Lung (tissue), 12 donors: ENCODE results near the gene TAF4. TPM values are rescaled to one million over a fixed set of nuclear protein-coding genes. Genes with fewer than 3 reads are reported as not detected.

Experiments
- ATAC-seq: fragments of 200-7000 bp; cut with Tn5 transposase; one replicate; pipeline ENCODE4 v1.9.1; 2020; ENCODE audit warnings: moderate number of reproducible peaks; ENCODE audit not compliant: insufficient read depth, low FRiP score
- DNase-seq, 3 donors: peaks; one replicate each; pipeline ENCODE4 v3.0.0-alpha.2; 2013 to 2017
- H3K27ac ChIP-seq, 2 donors: one replicate each; pipeline ENCODE4 v1.5.1; 2013; ENCODE audit warnings: mild to moderate bottlenecking in 2 of 2, moderate library complexity in 2 of 2, control low read depth in 1 of 2, inconsistent platforms in 1 of 2, low read depth in 1 of 2, low read length in 1 of 2
- H3K27me3 ChIP-seq, 3 donors: one replicate each; pipeline ENCODE4 v1.5.1; 2013; ENCODE audit warnings: low read length in 2 of 3; ENCODE audit not compliant: control insufficient read depth in 3 of 3, insufficient read depth in 3 of 3
- H3K36me3 ChIP-seq, 4 donors: one replicate each; pipeline ENCODE4 v1.5.1; 2013; ENCODE audit warnings: low read length in 4 of 4, mild to moderate bottlenecking in 1 of 4, moderate library complexity in 1 of 4; ENCODE audit not compliant: control insufficient read depth in 4 of 4, insufficient read depth in 4 of 4
- H3K4me1 ChIP-seq, 5 donors: one replicate each; pipeline ENCODE4 v1.5.1; 2013; ENCODE audit warnings: low read length in 5 of 5, mild to moderate bottlenecking in 2 of 5, moderate library complexity in 1 of 5; ENCODE audit not compliant: control insufficient read depth in 5 of 5, insufficient read depth in 5 of 5
- H3K4me3 ChIP-seq: one replicate; pipeline ENCODE4 v1.5.1; 2013; ENCODE audit warnings: mild to moderate bottlenecking, control low read depth, moderate library complexity
- H3K9ac ChIP-seq, 2 donors: one replicate each; pipeline ENCODE4 v1.5.1; 2013; ENCODE audit warnings: low read length in 2 of 2, control low read depth in 1 of 2; ENCODE audit not compliant: insufficient read depth in 1 of 2
- H3K9me3 ChIP-seq, 4 donors: one replicate each; pipeline ENCODE4 v1.5.1; 2013; ENCODE audit warnings: low read length in 3 of 4, mild to moderate bottlenecking in 1 of 4, moderate library complexity in 1 of 4; ENCODE audit not compliant: control insufficient read depth in 4 of 4, insufficient read depth in 3 of 4
- CTCF ChIP-seq: IDR thresholded peaks from 2 replicates; pipeline ENCODE4 v1.5.1; 2012; ENCODE audit warnings: mild to moderate bottlenecking; ENCODE audit errors: control extremely low read depth, extremely low read depth
- WGBS, 2 donors: extraction: QIAGEN DNeasy Blood & Tissue Kit; methylation state at CpG; one replicate each; pipeline ENCODE4 v1.1.7; 2013; 5-methylcytosine and 5-hydroxymethylcytosine counted together
- polyA plus RNA-seq, 2 donors: library from polyadenylated mRNA; stranded (reverse); fragments of 200-250 nt; gene quantifications; one replicate each; pipeline ENCODE4 v1.2.1, GENCODE V29; 2013
- total RNA-seq, 2 donors: library from RNA; depleted of rRNA in 1 of 2; stranded (reverse); fragments of >200 nt in 1 of 2; gene quantifications; one replicate each; pipeline ENCODE4 v1.2.1, GENCODE V29; 2014 to 2021
- donor health status: control.
- donor health status: control.
- donor health status: Bipolar disorder and iron deficiency.
- donor health status: healthy.
- donor health status: DM: yes; HTN: yes; CAD: no.

TAF4 gene
- total and polyA plus RNA-seq, 4 donors: 5.4 to 20.3 (median 10.9) TPM

GRCh38 chr20:62111148-62111547 lies 45.5 kb upstream of the TAF4 start:
- WGBS, 2 donors: 97 to 98% methylated on average over 6 of the region's 6 CpGs

GRCh38 chr20:62105592-62105991 lies 39.9 kb upstream of the TAF4 start:
- no peaks in the 10 kb centered on the region for H3K36me3 ChIP-seq

More at GRCh38 chr20:62111148-62111547, 45.5 kb upstream of the TAF4 start:
- ATAC-seq (no peak), DNase-seq (no peak)
- Histone ChIP-seq H3K9me3 (peaks cover 0 to 45% (median 10%) of the 10 kb centered on the region in 4 donors), H3K9ac (no peak overlapping the region), H3K4me3 (no peak overlapping the region), H3K27ac (no peak overlapping the region), H3K27me3 (peaks cover 0 to 2% (median 0%) of the 10 kb centered on the region in 3 donors), H3K4me1 (no peaks in the 10 kb centered on the region), H3K36me3 (no peaks in the 10 kb centered on the region)
- no peak for TF ChIP-seq CTCF

GRCh38 chr20:62104791-62105345 lies 39.2 kb upstream of the TAF4 start:
- TF ChIP-seq CTCF: no peak
- Histone ChIP-seq H3K4me3 (no peak overlapping the region), H3K36me3 (no peaks in the 10 kb centered on the region), H3K9me3 (peaks cover 0 to 66% (median 11%) of the 10 kb centered on the region in 4 donors), H3K9ac (no peak overlapping the region), H3K4me1 (no peaks in the 10 kb centered on the region), H3K27ac (no peak overlapping the region), H3K27me3 (peaks cover 0 to 3% (median 0%) of the 10 kb centered on the region in 3 donors)
- ATAC-seq: no peak
- 38 to 51% methylated on average over 7 of the region's 7 CpGs for WGBS, 2 donors
- DNase-seq: no peak

More at GRCh38 chr20:62105592-62105991, 39.9 kb upstream of the TAF4 start:
- ATAC-seq: no peak
- H3K4me3 ChIP-seq: no peak overlapping the region
- H3K9ac ChIP-seq: no peak overlapping the region
- DNase-seq: no peak
- no peaks in the 10 kb centered on the region for H3K4me1 ChIP-seq
- H3K27ac ChIP-seq: no peak overlapping the region
- WGBS, 2 donors: 95% methylated on average over 5 of the region's 5 CpGs
- peaks cover 0 to 3% (median 0%) of the 10 kb centered on the region in 3 donors for H3K27me3 ChIP-seq
- no peak for TF ChIP-seq CTCF
- H3K9me3 ChIP-seq: peaks cover 0 to 63% (median 13%) of the 10 kb centered on the region in 4 donors

- WGBS, 2 donors: 43 to 45% methylated on average over 15 of the region's 15 CpGs
- Histone ChIP-seq H3K4me3 (no peak overlapping the region), H3K4me1 (no peaks in the 10 kb centered on the region), H3K9ac (no peak overlapping the region), H3K9me3 (peaks cover 0 to 70% (median 11%) of the 10 kb centered on the region in 4 donors), H3K27me3 (peaks cover 0 to 3% (median 0%) of the 10 kb centered on the region in 3 donors), H3K27ac (no peak overlapping the region), H3K36me3 (no peaks in the 10 kb centered on the region)
- no peak for TF ChIP-seq CTCF
- no peak for ATAC-seq
- DNase-seq: no peak
Observed at GRCh38 chr20:62104234-62104789, 38.6 kb upstream of the TAF4 start.
